HepG2 (cell line): ENCODE data around the gene PWP2. TPM values are rescaled to one million over a fixed set of nuclear protein-coding genes. Genes with fewer than 3 reads are reported as not detected.

Experiments used
- ATAC-seq: fragments of 200-7000 bp; cut with Tn5 transposase; 3 replicates; pipeline ENCODE4 v1.9.1; 2020; ENCODE audit warnings: mild to moderate bottlenecking, moderate library complexity
- BruUV-seq: library from RNA; stranded (reverse); fragments of 400-500 nt; replicated peaks from 2 replicates; lab custom pipeline; 2021; lab: Mats Ljungman, UMichigan
- CTCF ChIA-PET: fragments of 300-600 bp; formaldehyde crosslinking; extraction: SDS; loops from one replicate; lab custom pipeline; 2021; ENCODE audit warnings: low total read pairs, inconsistent platforms, low intra/inter-chr PET ratio; lab: Yijun Ruan, JAX
- POLR2A ChIA-PET: fragments of 350-600 bp; sonication (Branson Sonifier 250); formaldehyde crosslinking; loops from one replicate; lab custom pipeline; 2020; ENCODE audit warnings: antibody characterized with exemption, inconsistent platforms; lab: Yijun Ruan, JAX
- DNase-seq: peaks from one replicate; pipeline ENCODE4 v3.0.0-alpha.2; 2015; ENCODE audit warnings: low spot score
- FAIRE-seq: peaks from 3 replicates; lab custom pipeline; 2011; peaks lifted over from hg19 to GRCh38; lab: Jason Lieb, UNC
- H2AFZ ChIP-seq: one replicate; pipeline ENCODE4 v1.6.1; 2011; ENCODE audit warnings: low read length, inconsistent platforms
- H3K27ac ChIP-seq: fragments of 300-600 bp; 3 replicates; pipeline ENCODE4 v1.8.0; 2011; ENCODE audit warnings: mixed run types, mild to moderate bottlenecking, mixed read lengths, low read length, inconsistent platforms; ENCODE audit not compliant: insufficient read depth; ENCODE audit errors: extremely low read length
- H3K27me3 ChIP-seq, 2 experiments: fragments of 200-600 bp in 1 of 2; 2 replicates in 1 of 2; 3 replicates in 1 of 2; pipeline versions ENCODE4 v1.6.0 to v1.8.0; 2011; ENCODE audit warnings: low read length in 2 of 2, mild to moderate bottlenecking in 2 of 2, moderate library complexity in 2 of 2, inconsistent platforms in 1 of 2; ENCODE audit not compliant: insufficient read depth in 2 of 2, control insufficient read depth in 1 of 2
- H3K36me3 ChIP-seq, 2 experiments: fragments of 200-600 bp in 1 of 2; replicated peaks in 1 of 2; 2 replicates in 1 of 2; 3 replicates in 1 of 2; pipeline versions ENCODE4 v1.5.1 to v1.8.0; 2011; ENCODE audit warnings: low read length in 2 of 2, inconsistent platforms in 1 of 2; ENCODE audit not compliant: insufficient read depth in 2 of 2, control insufficient read depth in 1 of 2
- H3K4me1 ChIP-seq: 2 replicates; pipeline ENCODE4 v1.5.1; 2012; ENCODE audit warnings: low read length, inconsistent platforms; ENCODE audit not compliant: insufficient read depth
- H3K4me2 ChIP-seq: 2 replicates; pipeline ENCODE4 v1.6.0; 2011; ENCODE audit warnings: low read depth, low read length, inconsistent platforms
- H3K4me3 ChIP-seq, 3 experiments: fragments of 200-600 bp in 1 of 3; sonication (generic), shearing (Covaris generic) in 1 of 3; replicated peaks in 1 of 3; 2 replicates each; pipeline ENCODE4 v1.5.1; 2011 to 2016; ENCODE audit warnings: low read length in 3 of 3, inconsistent platforms in 2 of 3, low read depth in 2 of 3, mild to moderate bottlenecking in 2 of 3, control low read depth in 1 of 3, mixed read lengths in 1 of 3; ENCODE audit not compliant: insufficient read depth in 1 of 3
- H3K79me2 ChIP-seq: one replicate; pipeline ENCODE4 v1.6.1; 2011; ENCODE audit warnings: low read length, inconsistent platforms; ENCODE audit not compliant: insufficient read depth
- H3K9ac ChIP-seq: 2 replicates; pipeline ENCODE4 v1.6.0; 2011; ENCODE audit warnings: mild to moderate bottlenecking, low read depth, low read length, inconsistent platforms; ENCODE audit not compliant: insufficient read depth
- H3K9me3 ChIP-seq: 2 replicates; pipeline ENCODE4 v1.5.1; 2012; ENCODE audit warnings: mild to moderate bottlenecking, low read length
- H4K20me1 ChIP-seq: 2 replicates; pipeline ENCODE4 v1.6.0; 2011; ENCODE audit warnings: inconsistent platforms, mild to moderate bottlenecking, low read length, moderate library complexity; ENCODE audit not compliant: insufficient read depth
- DPF2 ChIP-seq: sonication (generic); formaldehyde crosslinking; IDR thresholded peaks from 2 replicates; pipeline ENCODE4 v1.4.0; 2020; ENCODE audit warnings: mild to moderate bottlenecking, low read depth, missing genetic modification reagents, borderline replicate concordance
- KDM2A ChIP-seq: sonication (generic); formaldehyde crosslinking; IDR thresholded peaks from 2 replicates; pipeline ENCODE4 v1.4.0; 2020; ENCODE audit warnings: low read depth, missing genetic modification reagents, borderline replicate concordance
- KLF16 ChIP-seq, 2 experiments: sonication (generic) in 1 of 2; formaldehyde crosslinking in 1 of 2; IDR thresholded peaks; 2 replicates each; pipeline versions ENCODE4 v1.6.1 to v1.8.0; 2016 to 2023; ENCODE audit warnings: missing genetic modification reagents in 2 of 2, missing compliant biosample characterization in 1 of 2
- POLR2AphosphoS2 ChIP-seq: IDR thresholded peaks from 2 replicates; pipeline ENCODE4 v1.6.1; 2011; ENCODE audit warnings: low read depth, low read length, improper control_type of control experiment
- SRSF1 ChIP-seq: fragments of 200-400 bp; formaldehyde crosslinking; optimal IDR thresholded peaks from 2 replicates; pipeline ENCODE3; 2017; ENCODE audit warnings: mild to moderate bottlenecking, low read depth, low read length, moderate library complexity
- TBL1XR1 ChIP-seq: fragments of 150-350 bp; IDR thresholded peaks from 2 replicates; pipeline ENCODE4 v1.6.1; 2014; ENCODE audit warnings: borderline replicate concordance, low read length; ENCODE audit not compliant: partially characterized antibody
- TBP ChIP-seq: sonication (generic); formaldehyde crosslinking; IDR thresholded peaks from 2 replicates; pipeline ENCODE4 v1.5.0; 2020; ENCODE audit warnings: missing genetic modification reagents
- ZNF468 ChIP-seq: sonication (generic); formaldehyde crosslinking; IDR thresholded peaks from 2 replicates; pipeline ENCODE4 v1.8.0; 2022; ENCODE audit warnings: mild to moderate bottlenecking, moderate library complexity, missing genetic modification reagents
- WGBS: methylation state at CpG from one replicate; pipeline ENCODE4 v1.1.6; 2017; ENCODE audit warnings: low lambda C conversion rate; 5-methylcytosine and 5-hydroxymethylcytosine counted together
- in situ Hi-C: cut with HindIII; loops from 2 replicates; pipeline ENCODE4 v1.10.0; 2017; ENCODE audit warnings: low pct_unique_long_range_greater_than_20kb; ENCODE audit not compliant: extremely low pct_ligation_motif_present
- intact Hi-C: fragments of 100-400 bp; cut with micrococcal nuclease; formaldehyde crosslinking; loops from one replicate; pipeline ENCODE4 v1.10.0; 2022; ENCODE audit not compliant: unreplicated experiment
- polyA plus RNA-seq, 8 experiments: library from polyadenylated mRNA; depleted of rRNA in 3 of 8; stranded (reverse) in 7 of 8; unstranded in 1 of 8; fragments of >200 nt; fragmentation: Illumina TruSeq in 4 of 8; extraction: Trizol in 4 of 8; gene quantifications; 2 replicates each; pipeline versions ENCODE4 v1.2.1 to v1.2.3, GENCODE V29; 2011 to 2016; ENCODE audit warnings: low read depth in 4 of 8, missing spikeins in 1 of 8, mixed read lengths in 1 of 8; ENCODE audit not compliant: insufficient read depth in 1 of 8
- total RNA-seq, 5 experiments: library from RNA; depleted of rRNA; stranded (reverse); fragments of >200 nt; fragmentation: Illumina TruSeq; extraction: Trizol; gene quantifications; 2 replicates each; pipeline ENCODE4 v1.2.3, GENCODE V29; 2016; ENCODE audit warnings: low read depth in 1 of 5
- TF ChIP-seq, protein P1 (sequence below): sonication (generic); formaldehyde crosslinking; IDR thresholded peaks from 2 replicates; pipeline ENCODE4 v1.4.0; 2020; ENCODE audit warnings: missing genetic modification reagents, borderline replicate concordance
- TF ChIP-seq, protein P2 (sequence below): sonication (generic); formaldehyde crosslinking; conservative IDR thresholded peaks from 2 replicates; pipeline ENCODE4 v1.4.0; 2020; ENCODE audit warnings: missing genetic modification reagents

The PWP2 gene
- total and polyA plus RNA-seq, 2 of the 13 experiments (the other 11 are each of a cell fraction or from before 2014, with no cell fraction given): 7.7 to 17.0 TPM

DNA sequence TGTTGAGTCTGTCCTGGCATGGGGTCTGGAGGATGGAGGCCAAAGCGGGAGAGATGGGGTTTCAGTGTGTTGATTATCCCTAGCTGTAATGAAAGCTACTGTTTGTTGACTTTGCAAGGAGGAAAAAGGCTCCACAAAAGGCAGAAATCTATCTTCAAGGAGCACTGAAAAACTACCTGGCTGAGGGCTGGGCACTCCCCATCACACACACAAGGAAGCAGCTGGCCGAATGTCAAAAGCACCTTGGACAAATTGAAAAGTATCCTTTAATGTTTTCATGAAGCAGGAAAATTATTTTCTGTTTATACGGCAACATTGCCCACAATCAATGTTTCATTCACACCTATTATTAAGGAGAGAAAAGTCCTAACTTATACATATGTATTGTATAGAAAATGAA, 27.8 kb upstream of the PWP2 start:
- POLR2A ChIA-PET: no interaction called here
- FAIRE-seq: no peak

DNA sequence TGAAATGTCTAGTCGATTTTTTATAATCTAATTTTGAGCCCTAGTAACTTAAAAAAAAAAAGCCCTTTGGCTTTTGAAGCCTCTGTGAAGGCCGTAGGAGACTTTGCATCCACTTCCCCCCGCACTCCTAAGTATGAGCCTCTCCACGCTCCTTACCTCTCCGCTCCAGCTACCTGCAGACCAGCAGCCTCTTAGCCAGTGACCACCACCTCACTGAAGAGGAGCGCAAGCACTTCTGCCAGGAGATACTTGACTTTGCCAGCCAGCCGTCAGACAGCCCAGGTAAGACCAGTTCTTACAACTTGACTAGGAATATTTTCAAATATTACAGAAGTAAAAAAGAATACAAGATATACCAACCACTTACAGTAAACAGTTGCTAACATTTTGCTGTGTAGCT, 27.4 kb upstream of the PWP2 start:
- BruUV-seq: no TSS peak
- H3K9me3 ChIP-seq: no peaks in the 10 kb centered on the region
- no peak for FAIRE-seq
- ChIA-PET POLR2A (no interaction called here), CTCF (no interaction called here)
- H2AFZ ChIP-seq: no peak overlapping the region
- H3K4me2 ChIP-seq: no peak overlapping the region
- H4K20me1 ChIP-seq: no peaks in the 10 kb centered on the region
- H3K4me3 ChIP-seq: no peak overlapping the region
- H3K27ac ChIP-seq: no peak overlapping the region
- H3K4me1 ChIP-seq: no peaks in the 10 kb centered on the region
- H3K27me3 ChIP-seq: no peaks in the 10 kb centered on the region
- no peak for ATAC-seq
- no peak for DNase-seq
- intact Hi-C loops: no loop called here
- in situ Hi-C loops: no loop called here
- H3K36me3 ChIP-seq: peaks cover 15 to 76% of the 10 kb centered on the region in 2 experiments
- TF ChIP-seq TBL1XR1 (no peak), POLR2AphosphoS2 (no peak)
- TF ChIP-seq, protein P1, sequence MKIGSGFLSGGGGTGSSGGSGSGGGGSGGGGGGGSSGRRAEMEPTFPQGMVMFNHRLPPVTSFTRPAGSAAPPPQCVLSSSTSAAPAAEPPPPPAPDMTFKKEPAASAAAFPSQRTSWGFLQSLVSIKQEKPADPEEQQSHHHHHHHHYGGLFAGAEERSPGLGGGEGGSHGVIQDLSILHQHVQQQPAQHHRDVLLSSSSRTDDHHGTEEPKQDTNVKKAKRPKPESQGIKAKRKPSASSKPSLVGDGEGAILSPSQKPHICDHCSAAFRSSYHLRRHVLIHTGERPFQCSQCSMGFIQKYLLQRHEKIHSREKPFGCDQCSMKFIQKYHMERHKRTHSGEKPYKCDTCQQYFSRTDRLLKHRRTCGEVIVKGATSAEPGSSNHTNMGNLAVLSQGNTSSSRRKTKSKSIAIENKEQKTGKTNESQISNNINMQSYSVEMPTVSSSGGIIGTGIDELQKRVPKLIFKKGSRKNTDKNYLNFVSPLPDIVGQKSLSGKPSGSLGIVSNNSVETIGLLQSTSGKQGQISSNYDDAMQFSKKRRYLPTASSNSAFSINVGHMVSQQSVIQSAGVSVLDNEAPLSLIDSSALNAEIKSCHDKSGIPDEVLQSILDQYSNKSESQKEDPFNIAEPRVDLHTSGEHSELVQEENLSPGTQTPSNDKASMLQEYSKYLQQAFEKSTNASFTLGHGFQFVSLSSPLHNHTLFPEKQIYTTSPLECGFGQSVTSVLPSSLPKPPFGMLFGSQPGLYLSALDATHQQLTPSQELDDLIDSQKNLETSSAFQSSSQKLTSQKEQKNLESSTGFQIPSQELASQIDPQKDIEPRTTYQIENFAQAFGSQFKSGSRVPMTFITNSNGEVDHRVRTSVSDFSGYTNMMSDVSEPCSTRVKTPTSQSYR: no peak
- H3K9ac ChIP-seq: no peak overlapping the region
- WGBS: 90% methylated on average over 7 of the region's 7 CpGs
- no peaks in the 10 kb centered on the region for H3K79me2 ChIP-seq

More for the DNA sequence above, 27.8 kb upstream of the PWP2 start:
- Histone ChIP-seq H3K79me2 (no peaks in the 10 kb centered on the region), H4K20me1 (no peaks in the 10 kb centered on the region), H3K4me1 (no peaks in the 10 kb centered on the region), H3K4me3 (no peak overlapping the region), H2AFZ (no peak overlapping the region), H3K4me2 (no peak overlapping the region), H3K27ac (no peak overlapping the region), H3K9ac (no peak overlapping the region), H3K27me3 (no peaks in the 10 kb centered on the region), H3K36me3 (peaks cover 14 to 74% of the 10 kb centered on the region in 2 experiments), H3K9me3 (no peaks in the 10 kb centered on the region)
- in situ Hi-C loops: no loop called here
- intact Hi-C loops: no loop called here
- ATAC-seq (no peak), DNase-seq (no peak)
- WGBS: 95% methylated on average over 3 of the region's 3 CpGs
- CTCF ChIA-PET: no interaction called here
- no peak for TF ChIP-seq KDM2A
- TF ChIP-seq SRSF1: no peak
- no peak for TF ChIP-seq DPF2 (CRISPR knock-in tag)
- TF ChIP-seq KLF16 (CRISPR knock-in tag; IDR thresholded peaks at IDR 0.05): no peak
- no peak for TF ChIP-seq ZNF468
- TF ChIP-seq, protein P2, sequence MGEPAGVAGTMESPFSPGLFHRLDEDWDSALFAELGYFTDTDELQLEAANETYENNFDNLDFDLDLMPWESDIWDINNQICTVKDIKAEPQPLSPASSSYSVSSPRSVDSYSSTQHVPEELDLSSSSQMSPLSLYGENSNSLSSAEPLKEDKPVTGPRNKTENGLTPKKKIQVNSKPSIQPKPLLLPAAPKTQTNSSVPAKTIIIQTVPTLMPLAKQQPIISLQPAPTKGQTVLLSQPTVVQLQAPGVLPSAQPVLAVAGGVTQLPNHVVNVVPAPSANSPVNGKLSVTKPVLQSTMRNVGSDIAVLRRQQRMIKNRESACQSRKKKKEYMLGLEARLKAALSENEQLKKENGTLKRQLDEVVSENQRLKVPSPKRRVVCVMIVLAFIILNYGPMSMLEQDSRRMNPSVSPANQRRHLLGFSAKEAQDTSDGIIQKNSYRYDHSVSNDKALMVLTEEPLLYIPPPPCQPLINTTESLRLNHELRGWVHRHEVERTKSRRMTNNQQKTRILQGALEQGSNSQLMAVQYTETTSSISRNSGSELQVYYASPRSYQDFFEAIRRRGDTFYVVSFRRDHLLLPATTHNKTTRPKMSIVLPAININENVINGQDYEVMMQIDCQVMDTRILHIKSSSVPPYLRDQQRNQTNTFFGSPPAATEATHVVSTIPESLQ (CRISPR knock-in tag): no peak
- no peak for TF ChIP-seq TBP (CRISPR knock-in tag)
- BruUV-seq: no TSS peak
